Measurements from ENCODE around the gene SBF2. TPM values are rescaled to one million over a fixed set of nuclear protein-coding genes. Genes with fewer than 3 reads are reported as not detected.

SBF2 gene
- total RNA-seq, 4 donors from 2014 or later: 67.5 to 92.9 (median 71.6) TPM

DNA sequence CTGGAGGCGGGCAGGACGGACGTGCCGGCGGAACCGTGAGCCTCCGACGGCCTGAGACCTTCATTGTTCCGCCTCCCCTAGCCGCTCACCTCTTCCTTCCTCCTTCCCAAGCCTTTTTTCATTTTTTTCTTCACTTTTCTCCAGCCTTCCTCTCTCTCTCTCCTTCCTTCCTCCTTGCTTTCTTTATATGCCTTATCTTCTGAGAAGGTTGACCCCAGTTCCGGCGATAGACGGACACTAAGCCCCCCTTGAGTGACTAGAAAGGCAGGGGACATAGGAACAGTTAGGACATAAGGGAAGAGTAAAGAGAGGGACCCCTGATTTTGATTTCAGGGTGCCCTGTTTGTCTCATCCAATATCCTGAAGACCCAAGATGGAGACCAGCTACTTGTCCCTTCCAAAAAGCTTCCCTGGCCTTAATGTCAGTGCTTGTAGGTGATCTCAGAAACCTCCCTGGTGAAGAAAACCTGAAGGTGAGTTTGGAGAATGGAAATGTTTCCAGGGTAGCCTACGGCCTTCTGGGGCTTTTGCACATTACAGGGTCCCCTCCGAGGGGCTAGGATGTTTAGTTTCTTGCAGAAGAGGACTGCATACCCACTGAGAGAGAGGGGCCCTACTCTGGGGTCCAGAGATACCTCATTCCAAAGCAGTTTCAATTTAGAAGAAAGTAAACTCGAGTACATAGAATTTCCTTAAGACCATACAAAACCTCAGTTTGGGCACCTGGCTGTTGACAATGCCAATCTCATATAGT lies 14.4 kb upstream of the SBF2 start:
- no peaks in the 10 kb centered on the region for H3K9me3 ChIP-seq
- peak overlapping the region in 1 of 3 donors; percentile 73 for H3K4me3 ChIP-seq (replicated peaks in 1 of 3)
- H3K36me3 ChIP-seq: no peaks in the 10 kb centered on the region
- intact Hi-C loops (cut with DNase I): loop anchor here (5.0 kb wide), 2 partner anchors 96 to 311 kb away; no protein-coding TSS in a partner anchor
- WGBS, 2 donors: 25 to 29% methylated on average over 16 of the region's 16 CpGs
- no peaks in the 10 kb centered on the region for H3K27me3 ChIP-seq
- H3K4me1 ChIP-seq: peaks cover 55 to 56% of the 10 kb centered on the region in 2 donors
- TF ChIP-seq POLR2A (IDR thresholded peaks at IDR 0.05): no peak
- TF ChIP-seq, protein P1, sequence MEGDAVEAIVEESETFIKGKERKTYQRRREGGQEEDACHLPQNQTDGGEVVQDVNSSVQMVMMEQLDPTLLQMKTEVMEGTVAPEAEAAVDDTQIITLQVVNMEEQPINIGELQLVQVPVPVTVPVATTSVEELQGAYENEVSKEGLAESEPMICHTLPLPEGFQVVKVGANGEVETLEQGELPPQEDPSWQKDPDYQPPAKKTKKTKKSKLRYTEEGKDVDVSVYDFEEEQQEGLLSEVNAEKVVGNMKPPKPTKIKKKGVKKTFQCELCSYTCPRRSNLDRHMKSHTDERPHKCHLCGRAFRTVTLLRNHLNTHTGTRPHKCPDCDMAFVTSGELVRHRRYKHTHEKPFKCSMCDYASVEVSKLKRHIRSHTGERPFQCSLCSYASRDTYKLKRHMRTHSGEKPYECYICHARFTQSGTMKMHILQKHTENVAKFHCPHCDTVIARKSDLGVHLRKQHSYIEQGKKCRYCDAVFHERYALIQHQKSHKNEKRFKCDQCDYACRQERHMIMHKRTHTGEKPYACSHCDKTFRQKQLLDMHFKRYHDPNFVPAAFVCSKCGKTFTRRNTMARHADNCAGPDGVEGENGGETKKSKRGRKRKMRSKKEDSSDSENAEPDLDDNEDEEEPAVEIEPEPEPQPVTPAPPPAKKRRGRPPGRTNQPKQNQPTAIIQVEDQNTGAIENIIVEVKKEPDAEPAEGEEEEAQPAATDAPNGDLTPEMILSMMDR (IDR thresholded peaks at IDR 0.05): peak in 1 of 6 experiments; percentile 12
- peak overlapping the region in 2 of 3 donors; percentile 64 to 88 for H3K27ac ChIP-seq
- DNase-seq: no peak

DNA sequence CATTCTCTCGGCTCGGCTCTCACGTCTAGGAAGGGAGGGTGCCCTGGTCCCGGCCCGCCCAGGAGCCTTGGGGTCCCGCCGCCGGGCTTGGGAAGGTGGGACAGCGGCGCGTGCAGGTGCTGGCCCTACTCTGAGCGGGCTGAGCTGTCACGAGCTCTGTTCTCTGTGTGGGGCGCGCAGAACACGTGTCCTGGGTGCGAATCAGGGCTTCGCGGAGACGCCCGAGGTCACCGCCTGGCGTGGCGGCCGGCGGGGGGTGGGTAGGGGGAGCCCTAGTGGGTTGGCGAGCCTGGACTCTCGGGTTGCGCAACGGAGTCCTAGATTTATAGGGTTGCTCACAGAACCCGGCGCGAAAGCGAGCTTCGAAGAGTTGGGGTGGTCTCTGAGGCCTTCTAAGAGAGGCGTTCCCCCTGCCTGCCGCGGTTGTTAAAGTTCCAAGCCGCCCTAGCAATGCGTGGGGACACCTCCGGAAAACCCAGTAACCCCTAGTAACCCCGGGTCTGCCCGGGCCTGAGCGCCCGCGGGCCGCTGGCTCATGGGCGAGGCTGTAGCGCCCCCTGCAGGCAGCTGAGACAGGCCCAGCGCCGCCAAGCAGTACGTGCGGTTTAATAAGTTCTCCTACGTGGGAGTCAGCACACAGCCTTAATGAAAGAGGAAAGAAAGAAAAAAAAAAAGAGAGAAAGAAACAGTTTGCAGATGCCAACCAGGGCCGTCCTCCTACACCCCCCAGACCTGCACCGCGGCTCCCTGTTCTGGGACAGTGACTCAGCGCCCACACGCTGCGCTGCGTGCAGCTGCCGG lies 13.6 kb upstream of the SBF2 start:
- peak overlapping the region in 2 of 3 donors; percentile 17 to 73 for H3K4me3 ChIP-seq (replicated peaks in 1 of 3)
- no peak for TF ChIP-seq POLR2A (IDR thresholded peaks at IDR 0.05)
- TF ChIP-seq, protein P1 (IDR thresholded peaks at IDR 0.05): peak; percentile 95 to 99 (median 97)
- H3K36me3 ChIP-seq: no peaks in the 10 kb centered on the region
- peak overlapping the region in 2 of 3 donors; percentile 64 to 88 for H3K27ac ChIP-seq
- DNase-seq: peak; percentile 82
- 3 to 6% methylated on average over 25 to 33 of the region's 62 CpGs for WGBS, 2 donors
- no peaks in the 10 kb centered on the region for H3K9me3 ChIP-seq
- intact Hi-C loops (cut with DNase I): loop anchor here (5.0 kb wide), 2 partner anchors 95 to 310 kb away; no protein-coding TSS in a partner anchor
- H3K4me1 ChIP-seq: peaks cover 55 to 56% of the 10 kb centered on the region in 2 donors
- no peaks in the 10 kb centered on the region for H3K27me3 ChIP-seq

DNA sequence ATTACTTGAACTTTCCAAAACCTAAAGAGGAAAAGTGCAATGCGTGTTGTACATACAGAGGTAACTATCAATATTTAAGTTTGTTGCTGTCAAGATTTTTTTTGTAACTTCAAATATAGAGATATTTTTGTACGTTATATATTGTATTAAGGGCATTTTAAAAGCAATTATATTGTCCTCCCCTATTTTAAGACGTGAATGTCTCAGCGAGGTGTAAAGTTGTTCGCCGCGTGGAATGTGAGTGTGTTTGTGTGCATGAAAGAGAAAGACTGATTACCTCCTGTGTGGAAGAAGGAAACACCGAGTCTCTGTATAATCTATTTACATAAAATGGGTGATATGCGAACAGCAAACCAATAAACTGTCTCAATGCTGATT lies 13.0 kb upstream of the SBF2 start:
- TF ChIP-seq, protein P1 (IDR thresholded peaks at IDR 0.05): no peak
- no peak for TF ChIP-seq POLR2A (IDR thresholded peaks at IDR 0.05)
- peaks cover 58% of the 10 kb centered on the region in 2 donors for H3K4me1 ChIP-seq
- intact Hi-C loops (cut with DNase I): loop anchor here (5.0 kb wide), 2 partner anchors 95 to 310 kb away; no protein-coding TSS in a partner anchor
- H3K36me3 ChIP-seq: no peaks in the 10 kb centered on the region
- H3K27me3 ChIP-seq: no peaks in the 10 kb centered on the region
- 48 to 54% methylated on average over 9 of the region's 9 CpGs for WGBS, 2 donors
- no peaks in the 10 kb centered on the region for H3K9me3 ChIP-seq
- peak overlapping the region in 2 of 3 donors; percentile 17 to 73 for H3K4me3 ChIP-seq (replicated peaks in 1 of 3)
- H3K27ac ChIP-seq: peak overlapping the region in 2 of 3 donors; percentile 64 to 88
- no peak for DNase-seq

DNA sequence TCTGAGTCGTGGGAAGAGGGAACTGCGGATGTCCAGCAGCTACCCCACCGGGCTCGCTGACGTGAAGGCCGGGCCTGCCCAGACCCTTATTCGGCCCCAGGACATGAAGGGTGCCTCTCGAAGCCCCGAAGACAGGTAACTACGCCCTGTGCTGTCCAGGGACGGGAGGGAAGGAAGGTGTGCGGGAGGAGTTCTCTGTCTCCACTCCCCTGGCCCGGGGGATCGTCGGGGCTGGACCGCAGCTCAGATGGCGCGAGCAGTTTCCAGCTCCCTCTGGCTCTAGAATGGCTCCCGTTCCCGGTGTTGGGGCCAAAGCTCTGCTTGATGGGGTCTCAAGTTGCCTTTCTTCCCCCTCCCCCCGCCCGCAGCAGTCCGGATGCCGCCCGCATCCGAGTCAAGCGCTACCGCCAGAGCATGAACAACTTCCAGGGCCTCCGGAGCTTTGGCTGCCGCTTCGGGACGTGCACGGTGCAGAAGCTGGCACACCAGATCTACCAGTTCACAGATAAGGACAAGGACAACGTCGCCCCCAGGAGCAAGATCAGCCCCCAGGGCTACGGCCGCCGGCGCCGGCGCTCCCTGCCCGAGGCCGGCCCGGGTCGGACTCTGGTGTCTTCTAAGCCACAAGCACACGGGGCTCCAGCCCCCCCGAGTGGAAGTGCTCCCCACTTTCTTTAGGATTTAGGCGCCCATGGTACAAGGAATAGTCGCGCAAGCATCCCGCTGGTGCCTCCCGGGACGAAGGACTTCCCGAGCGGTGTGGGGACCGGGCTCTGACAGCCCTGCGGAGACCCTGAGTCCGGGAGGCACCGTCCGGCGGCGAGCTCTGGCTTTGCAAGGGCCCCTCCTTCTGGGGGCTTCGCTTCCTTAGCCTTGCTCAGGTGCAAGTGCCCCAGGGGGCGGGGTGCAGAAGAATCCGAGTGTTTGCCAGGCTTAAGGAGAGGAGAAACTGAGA lies 12.2 kb upstream of the SBF2 start:
- TF ChIP-seq, protein P1 (IDR thresholded peaks at IDR 0.05): no peak
- no peak for TF ChIP-seq POLR2A (IDR thresholded peaks at IDR 0.05)
- H3K27me3 ChIP-seq: no peaks in the 10 kb centered on the region
- peak; percentile 50 to 55 for DNase-seq
- H3K36me3 ChIP-seq: no peaks in the 10 kb centered on the region
- intact Hi-C loops (cut with DNase I): loop anchor here (5.0 kb wide), 2 partner anchors 94 to 309 kb away; no protein-coding TSS in a partner anchor
- no peaks in the 10 kb centered on the region for H3K9me3 ChIP-seq
- peaks cover 60 to 63% of the 10 kb centered on the region in 2 donors for H3K4me1 ChIP-seq
- peak overlapping the region; percentile 27 to 73 (median 38) for H3K4me3 ChIP-seq (replicated peaks in 1 of 3)
- H3K27ac ChIP-seq: peak overlapping the region in 2 of 3 donors; percentile 88 to 97
- WGBS, 2 donors: 4% methylated on average over 24 to 31 of the region's 65 CpGs
